ENCODE measurements around the gene KLHL30.

- TF ChIP-seq EZH2 (IDR thresholded peaks at IDR 0.05; ENCODE audit: low read length, missing control alignments): no peak
- TF ChIP-seq, protein P1, sequence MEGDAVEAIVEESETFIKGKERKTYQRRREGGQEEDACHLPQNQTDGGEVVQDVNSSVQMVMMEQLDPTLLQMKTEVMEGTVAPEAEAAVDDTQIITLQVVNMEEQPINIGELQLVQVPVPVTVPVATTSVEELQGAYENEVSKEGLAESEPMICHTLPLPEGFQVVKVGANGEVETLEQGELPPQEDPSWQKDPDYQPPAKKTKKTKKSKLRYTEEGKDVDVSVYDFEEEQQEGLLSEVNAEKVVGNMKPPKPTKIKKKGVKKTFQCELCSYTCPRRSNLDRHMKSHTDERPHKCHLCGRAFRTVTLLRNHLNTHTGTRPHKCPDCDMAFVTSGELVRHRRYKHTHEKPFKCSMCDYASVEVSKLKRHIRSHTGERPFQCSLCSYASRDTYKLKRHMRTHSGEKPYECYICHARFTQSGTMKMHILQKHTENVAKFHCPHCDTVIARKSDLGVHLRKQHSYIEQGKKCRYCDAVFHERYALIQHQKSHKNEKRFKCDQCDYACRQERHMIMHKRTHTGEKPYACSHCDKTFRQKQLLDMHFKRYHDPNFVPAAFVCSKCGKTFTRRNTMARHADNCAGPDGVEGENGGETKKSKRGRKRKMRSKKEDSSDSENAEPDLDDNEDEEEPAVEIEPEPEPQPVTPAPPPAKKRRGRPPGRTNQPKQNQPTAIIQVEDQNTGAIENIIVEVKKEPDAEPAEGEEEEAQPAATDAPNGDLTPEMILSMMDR (conservative IDR thresholded peaks at IDR 0.05 in 1 of 2, IDR thresholded peaks at IDR 0.05 in 1 of 2; ENCODE audit: low read depth in 1 of 2, low read length in 2 of 2): no peak
Measured at GRCh38 chr2:238123218-238123971, 15.1 kb upstream of the KLHL30 start.
